ENCODE results near the gene SLC18A3. TPM values are rescaled to one million over a fixed set of nuclear protein-coding genes. Genes with fewer than 3 reads are reported as not detected.

The SLC18A3 gene
- total RNA-seq, 1 donor from 2014 or later: not detected

- H3K36me3 ChIP-seq (ENCODE audit: control insufficient read depth, insufficient read depth, low read length): no peaks in the 10 kb centered on the region
- no peak overlapping the region for H3K4me3 ChIP-seq (ENCODE audit: low read depth, low read length)
- peaks cover 2% of the 10 kb centered on the region for H3K27me3 ChIP-seq (ENCODE audit: control insufficient read depth, insufficient read depth, low read length)
- TF ChIP-seq CTCF (IDR thresholded peaks at IDR 0.05; ENCODE audit: insufficient read depth, low read length, severe bottlenecking): no peak
- no peak for FAIRE-seq
- no peak for DNase-seq (ENCODE audit: low read depth)
Measured at GRCh38 chr10:49633327-49634068, 23.4 kb downstream of the SLC18A3 start.

- FAIRE-seq: no peak
- TF ChIP-seq CTCF (IDR thresholded peaks at IDR 0.05; ENCODE audit: insufficient read depth, low read length, severe bottlenecking): no peak
- H3K27me3 ChIP-seq (ENCODE audit: control insufficient read depth, insufficient read depth, low read length): peaks cover 2% of the 10 kb centered on the region
- DNase-seq (ENCODE audit: low read depth): no peak
- H3K4me3 ChIP-seq (ENCODE audit: low read depth, low read length): no peak overlapping the region
- no peaks in the 10 kb centered on the region for H3K36me3 ChIP-seq (ENCODE audit: control insufficient read depth, insufficient read depth, low read length)
Measured at GRCh38 chr10:49634069-49634660, 24.1 kb downstream of the SLC18A3 start.

DNA sequence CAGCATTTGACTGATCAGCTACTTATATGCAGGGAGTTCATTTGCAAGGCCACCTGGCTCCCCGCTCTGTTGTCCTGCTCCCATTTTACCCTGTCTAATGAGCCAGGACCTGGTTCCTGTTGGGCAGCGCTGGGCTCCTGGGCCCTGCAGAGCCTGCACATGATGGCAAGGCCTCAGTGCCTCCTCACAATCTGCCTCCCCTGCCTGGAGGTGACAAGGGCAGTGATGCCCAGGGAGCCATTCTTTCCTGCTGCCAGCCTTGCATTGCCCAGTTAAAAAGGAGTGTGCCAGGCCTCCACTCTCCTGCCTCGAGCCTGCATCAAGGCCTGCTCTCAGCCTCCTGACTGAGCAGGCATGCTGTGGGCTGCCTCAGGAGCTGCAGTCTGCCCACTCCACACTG is 32.2 kb downstream of the SLC18A3 start:
- Histone ChIP-seq H3K27me3 (ENCODE audit: control insufficient read depth, insufficient read depth, low read length) (peaks cover 1% of the 10 kb centered on the region), H3K4me3 (ENCODE audit: low read depth, low read length) (no peak overlapping the region), H3K36me3 (ENCODE audit: control insufficient read depth, insufficient read depth, low read length) (no peaks in the 10 kb centered on the region)
- DNase-seq (ENCODE audit: low read depth) (no peak), FAIRE-seq (no peak)
- TF ChIP-seq CTCF (IDR thresholded peaks at IDR 0.05; ENCODE audit: insufficient read depth, low read length, severe bottlenecking): no peak

DNA sequence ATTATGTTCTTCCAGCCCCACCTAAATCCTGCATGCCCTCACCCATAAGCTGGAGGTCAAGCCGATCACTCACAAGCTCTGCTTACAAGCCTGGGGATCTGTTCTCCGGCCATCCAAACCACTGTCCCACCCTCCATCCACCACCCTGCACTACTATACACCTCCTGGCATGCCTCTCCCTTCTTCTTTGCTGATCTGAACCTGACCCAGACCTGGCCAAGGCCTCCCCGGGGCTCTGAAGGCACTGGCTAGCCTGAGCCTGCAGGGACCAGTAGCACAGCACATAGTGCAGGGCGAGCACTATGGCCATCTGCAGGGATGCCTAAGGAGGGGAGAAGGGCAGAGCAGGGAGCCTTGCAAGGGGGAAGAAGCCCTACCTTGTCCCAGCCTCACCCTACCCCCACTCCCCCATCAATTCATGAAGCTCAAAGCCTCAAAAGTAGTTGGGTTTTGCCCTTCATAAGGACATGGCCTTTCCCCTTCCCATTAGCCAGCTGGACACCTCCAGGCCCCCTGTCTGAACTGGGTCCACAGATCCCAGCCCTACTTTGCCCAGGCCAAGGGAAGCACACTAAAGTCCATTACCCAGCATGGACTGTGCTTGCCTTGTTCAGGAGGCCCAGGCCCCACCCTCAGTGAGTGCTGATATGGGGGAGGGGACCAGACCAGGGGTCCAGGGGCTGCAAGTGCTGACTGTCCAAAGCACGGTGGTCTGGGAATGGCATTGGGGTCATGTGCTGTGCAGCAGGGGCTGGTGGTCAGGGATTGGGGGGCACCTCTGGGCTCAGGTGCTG is 33.3 kb downstream of the SLC18A3 start:
- H3K36me3 ChIP-seq (ENCODE audit: control insufficient read depth, insufficient read depth, low read length): no peaks in the 10 kb centered on the region
- no peak for FAIRE-seq
- TF ChIP-seq CTCF (IDR thresholded peaks at IDR 0.05; ENCODE audit: insufficient read depth, low read length, severe bottlenecking): no peak
- DNase-seq (ENCODE audit: low read depth): no peak
- H3K27me3 ChIP-seq (ENCODE audit: control insufficient read depth, insufficient read depth, low read length): no peaks in the 10 kb centered on the region
- no peak overlapping the region for H3K4me3 ChIP-seq (ENCODE audit: low read depth, low read length)

DNA sequence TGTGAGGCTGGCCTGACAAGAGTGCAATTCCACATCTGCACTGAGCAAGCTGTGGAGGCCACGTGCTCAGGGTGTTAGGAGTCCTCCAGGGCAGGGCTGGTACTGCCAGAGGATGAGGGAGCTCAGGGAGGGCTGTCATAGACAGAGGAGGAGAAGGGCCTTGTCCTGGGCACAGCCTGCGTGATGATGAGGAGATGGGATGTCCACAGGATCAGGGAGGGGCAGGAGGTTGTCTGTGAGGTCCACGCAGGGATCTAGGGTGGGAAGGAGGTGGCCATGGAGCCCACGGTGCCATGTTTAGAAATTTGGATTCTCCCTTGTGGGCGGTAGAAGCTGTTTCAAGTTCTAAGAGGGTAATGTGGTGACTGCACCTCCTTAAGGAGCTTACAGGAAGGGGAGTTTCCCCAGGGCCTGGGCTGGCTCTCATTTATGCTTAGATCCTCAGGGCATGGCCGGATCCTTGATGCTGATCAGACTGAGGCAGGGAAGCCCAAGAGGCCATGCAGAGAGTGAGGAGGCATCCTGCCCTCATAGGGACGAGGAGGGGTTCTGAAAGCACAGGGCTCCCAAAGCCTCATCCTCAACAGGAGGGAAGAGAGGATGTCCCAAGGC is 34.0 kb downstream of the SLC18A3 start:
- no peak overlapping the region for H3K4me3 ChIP-seq (ENCODE audit: low read depth, low read length)
- DNase-seq (ENCODE audit: low read depth) (no peak), FAIRE-seq (no peak)
- no peak for TF ChIP-seq CTCF (IDR thresholded peaks at IDR 0.05; ENCODE audit: insufficient read depth, low read length, severe bottlenecking)
- no peaks in the 10 kb centered on the region for H3K36me3 ChIP-seq (ENCODE audit: control insufficient read depth, insufficient read depth, low read length)
- H3K27me3 ChIP-seq (ENCODE audit: control insufficient read depth, insufficient read depth, low read length): no peaks in the 10 kb centered on the region

Data from bronchial epithelial cell (primary cell).